Placental epithelial cell (primary cell): ENCODE measurements around the gene FAM153A. TPM values are rescaled to one million over a fixed set of nuclear protein-coding genes. Genes with fewer than 3 reads are reported as not detected.

Experiments
- total RNA-seq: library from RNA; depleted of rRNA; stranded (reverse); fragments of >200 nt; gene quantifications from 2 replicates; pipeline ENCODE4 v1.2.3, GENCODE V29; 2012

FAM153A gene
- total RNA-seq, result not detected in 2 replicates

GRCh38 chr5:177782792-177783633 is at the start of gene FAM153A:
Gene FAM153A, minus strand, starts transcription at chr5:177782899.

Other genes with a start within 250 kb of the FAM153A start
- gene FAM193B, start 228.3 kb downstream of the FAM153A start, total RNA-seq, result 17.5 and 34.9 TPM in 2 replicates
- gene TMED9, start 190.7 kb downstream of the FAM153A start, total RNA-seq, result 134 and 214 TPM in 2 replicates
- 35.7 and 62.7 TPM in 2 replicates for gene B4GALT7, start 182.8 kb downstream of the FAM153A start, total RNA-seq
- not detected in 2 replicates for gene PROP1, start 213.3 kb upstream of the FAM153A start, total RNA-seq